Measurements from ENCODE around the gene ERO1A.

ERO1A gene

GRCh38 chr14:52599974-52600373, 95.4 kb downstream of the ERO1A start:
- H3K36me3 ChIP-seq (ENCODE audit: control insufficient read depth in 1 of 2, insufficient read depth in 2 of 2, low read length in 2 of 2): no peaks in the 10 kb centered on the region

GRCh38 chr14:52598568-52598967, 96.8 kb downstream of the ERO1A start:
- no peaks in the 10 kb centered on the region for H3K27me3 ChIP-seq (ENCODE audit: low read depth, low read length)
- no peaks in the 10 kb centered on the region for H3K4me1 ChIP-seq (ENCODE audit: control insufficient read depth in 1 of 2, insufficient read depth in 2 of 2, low read length in 2 of 2)
- no peak overlapping the region for H3K4me3 ChIP-seq (ENCODE audit: low read depth in 1 of 2, low read length in 2 of 2)
- no peak overlapping the region for H3K27ac ChIP-seq (ENCODE audit: low read length)
- no peaks in the 10 kb centered on the region for H3K9me3 ChIP-seq (ENCODE audit: control insufficient read depth in 1 of 2, low read length in 2 of 2)
- no peaks in the 10 kb centered on the region for H3K36me3 ChIP-seq (ENCODE audit: control insufficient read depth in 1 of 2, insufficient read depth in 2 of 2, low read length in 2 of 2)

More at GRCh38 chr14:52599974-52600373, 95.4 kb downstream of the ERO1A start:
- Histone ChIP-seq H3K27ac (ENCODE audit: low read length) (no peak overlapping the region), H3K4me1 (ENCODE audit: control insufficient read depth in 1 of 2, insufficient read depth in 2 of 2, low read length in 2 of 2) (no peaks in the 10 kb centered on the region), H3K27me3 (ENCODE audit: low read depth, low read length) (no peaks in the 10 kb centered on the region), H3K4me3 (ENCODE audit: low read depth in 1 of 2, low read length in 2 of 2) (no peak overlapping the region), H3K9me3 (ENCODE audit: control insufficient read depth in 1 of 2, low read length in 2 of 2) (peaks cover 0 to 7% of the 10 kb centered on the region in 2 donors)

GRCh38 chr14:52596861-52597260, 98.5 kb downstream of the ERO1A start:
- Histone ChIP-seq H3K9me3 (ENCODE audit: control insufficient read depth in 1 of 2, low read length in 2 of 2) (no peaks in the 10 kb centered on the region), H3K36me3 (ENCODE audit: control insufficient read depth in 1 of 2, insufficient read depth in 2 of 2, low read length in 2 of 2) (no peaks in the 10 kb centered on the region), H3K27me3 (ENCODE audit: low read depth, low read length) (no peaks in the 10 kb centered on the region), H3K4me3 (ENCODE audit: low read depth in 1 of 2, low read length in 2 of 2) (no peak overlapping the region), H3K27ac (ENCODE audit: low read length) (no peak overlapping the region), H3K4me1 (ENCODE audit: control insufficient read depth in 1 of 2, insufficient read depth in 2 of 2, low read length in 2 of 2) (no peaks in the 10 kb centered on the region)

DNA sequence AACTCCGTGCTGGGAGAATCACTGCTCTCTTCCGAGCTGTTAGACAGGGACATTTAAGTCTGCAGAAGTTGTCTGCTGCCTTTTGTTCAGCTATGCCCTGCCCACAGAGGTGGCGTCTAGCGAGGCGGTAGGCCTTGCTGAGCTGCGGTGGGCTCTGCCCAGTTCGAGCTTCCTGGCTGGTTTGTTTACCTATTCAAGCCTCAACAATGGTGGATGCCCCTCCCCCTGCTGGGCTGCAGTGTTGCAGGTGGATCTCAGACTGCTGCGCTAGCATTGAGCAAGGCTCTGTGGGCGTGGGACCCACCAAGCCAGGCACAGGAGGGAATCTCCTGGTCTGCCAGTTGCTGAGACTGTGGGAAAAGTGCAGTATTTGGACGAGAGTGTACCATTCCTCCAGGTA, 99.0 kb downstream of the ERO1A start:
- H3K27me3 ChIP-seq (ENCODE audit: low read depth, low read length): no peaks in the 10 kb centered on the region
- no peak overlapping the region for H3K27ac ChIP-seq (ENCODE audit: low read length)
- H3K9me3 ChIP-seq (ENCODE audit: control insufficient read depth in 1 of 2, low read length in 2 of 2): no peaks in the 10 kb centered on the region
- no peaks in the 10 kb centered on the region for H3K36me3 ChIP-seq (ENCODE audit: control insufficient read depth in 1 of 2, insufficient read depth in 2 of 2, low read length in 2 of 2)
- no peaks in the 10 kb centered on the region for H3K4me1 ChIP-seq (ENCODE audit: control insufficient read depth in 1 of 2, insufficient read depth in 2 of 2, low read length in 2 of 2)
- H3K4me3 ChIP-seq (ENCODE audit: low read depth in 1 of 2, low read length in 2 of 2): no peak overlapping the region

- no peak overlapping the region for H3K27ac ChIP-seq (ENCODE audit: low read length)
- H3K4me3 ChIP-seq (ENCODE audit: low read depth in 1 of 2, low read length in 2 of 2): no peak overlapping the region
- H3K27me3 ChIP-seq (ENCODE audit: low read depth, low read length): no peaks in the 10 kb centered on the region
- H3K36me3 ChIP-seq (ENCODE audit: control insufficient read depth in 1 of 2, insufficient read depth in 2 of 2, low read length in 2 of 2): no peaks in the 10 kb centered on the region
- no peaks in the 10 kb centered on the region for H3K4me1 ChIP-seq (ENCODE audit: control insufficient read depth in 1 of 2, insufficient read depth in 2 of 2, low read length in 2 of 2)
- no peaks in the 10 kb centered on the region for H3K9me3 ChIP-seq (ENCODE audit: control insufficient read depth in 1 of 2, low read length in 2 of 2)
Measured at GRCh38 chr14:52590318-52590717, 105.0 kb downstream of the ERO1A start.

All from muscle layer of duodenum (tissue), 2 donors.